BJ (cell line): Measurements from ENCODE around the gene KLHL29. TPM values are rescaled to one million over a fixed set of nuclear protein-coding genes. Genes with fewer than 3 reads are reported as not detected.

ENCODE experiments used
- CTCF ChIA-PET: fragments of 350-600 bp; formaldehyde crosslinking; extraction: SDS; loops from one replicate; lab custom pipeline; 2021; ENCODE audit warnings: antibody characterized with exemption, inconsistent platforms; lab: Yijun Ruan, JAX
- POLR2A ChIA-PET: fragments of 300-600 bp; sonication (Branson Sonifier 250); formaldehyde crosslinking; extraction: SDS; loops from one replicate; lab custom pipeline; 2021; ENCODE audit warnings: antibody characterized with exemption; lab: Charles Lee
- DNase-seq: peaks from one replicate; pipeline ENCODE4 v3.0.0-alpha.2; 2011; ENCODE audit warnings: low read depth
- H3K27me3 ChIP-seq: 2 replicates; pipeline ENCODE4 v1.6.0; 2011; ENCODE audit warnings: low read length; ENCODE audit not compliant: control insufficient read depth, insufficient read depth
- H3K36me3 ChIP-seq: 2 replicates; pipeline ENCODE4 v1.5.1; 2011; ENCODE audit warnings: low read length; ENCODE audit not compliant: control insufficient read depth, insufficient read depth
- H3K4me3 ChIP-seq: 2 replicates; pipeline ENCODE4 v1.5.1; 2011; ENCODE audit warnings: low read depth, mild to moderate bottlenecking, control low read depth, low read length
- polyA plus RNA-seq: library from polyadenylated mRNA; depleted of rRNA; stranded (reverse); fragments of >200 nt; gene quantifications from 2 replicates; pipeline ENCODE4 v1.2.3, GENCODE V29; 2011
- TF ChIP-seq, protein P1 (sequence below): IDR thresholded peaks from 2 replicates; pipeline ENCODE4 v1.5.1; 2011; ENCODE audit warnings: low read depth, mild to moderate bottlenecking, control low read depth, inconsistent platforms, low read length, moderate library complexity; ENCODE audit not compliant: insufficient read depth

The KLHL29 gene
- polyA plus RNA-seq, 1 experiment: 10.0 TPM

DNA sequence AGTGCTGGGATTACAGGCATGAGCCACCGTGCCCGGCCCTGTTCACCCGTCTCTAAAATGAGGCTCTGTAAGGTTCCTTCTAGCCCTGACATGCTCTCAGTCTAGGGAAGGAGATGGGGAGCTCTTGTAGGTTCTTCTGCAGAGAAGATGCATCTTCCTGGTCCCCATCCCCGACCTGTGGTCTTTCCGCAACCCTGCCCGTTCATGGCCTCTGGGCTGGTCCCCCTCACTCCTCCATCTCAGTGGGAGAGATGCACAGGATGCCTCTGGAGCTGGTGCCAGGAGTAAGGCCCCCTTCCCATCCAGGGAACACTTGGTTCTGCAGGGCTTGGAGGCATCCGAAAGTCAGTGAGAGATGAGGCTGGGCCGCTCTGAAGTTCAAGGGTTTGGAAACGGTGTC lies 212.7 kb downstream of the KLHL29 start:
- CTCF ChIA-PET: no interaction called here
- TF ChIP-seq, protein P1, sequence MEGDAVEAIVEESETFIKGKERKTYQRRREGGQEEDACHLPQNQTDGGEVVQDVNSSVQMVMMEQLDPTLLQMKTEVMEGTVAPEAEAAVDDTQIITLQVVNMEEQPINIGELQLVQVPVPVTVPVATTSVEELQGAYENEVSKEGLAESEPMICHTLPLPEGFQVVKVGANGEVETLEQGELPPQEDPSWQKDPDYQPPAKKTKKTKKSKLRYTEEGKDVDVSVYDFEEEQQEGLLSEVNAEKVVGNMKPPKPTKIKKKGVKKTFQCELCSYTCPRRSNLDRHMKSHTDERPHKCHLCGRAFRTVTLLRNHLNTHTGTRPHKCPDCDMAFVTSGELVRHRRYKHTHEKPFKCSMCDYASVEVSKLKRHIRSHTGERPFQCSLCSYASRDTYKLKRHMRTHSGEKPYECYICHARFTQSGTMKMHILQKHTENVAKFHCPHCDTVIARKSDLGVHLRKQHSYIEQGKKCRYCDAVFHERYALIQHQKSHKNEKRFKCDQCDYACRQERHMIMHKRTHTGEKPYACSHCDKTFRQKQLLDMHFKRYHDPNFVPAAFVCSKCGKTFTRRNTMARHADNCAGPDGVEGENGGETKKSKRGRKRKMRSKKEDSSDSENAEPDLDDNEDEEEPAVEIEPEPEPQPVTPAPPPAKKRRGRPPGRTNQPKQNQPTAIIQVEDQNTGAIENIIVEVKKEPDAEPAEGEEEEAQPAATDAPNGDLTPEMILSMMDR: no peak
- DNase-seq: no peak
- Histone ChIP-seq H3K4me3 (no peak overlapping the region), H3K36me3 (peaks cover 1% of the 10 kb centered on the region; the same call in 1 of the 2 replicates), H3K27me3 (no peaks in the 10 kb centered on the region)
- POLR2A ChIA-PET: no interaction called here

- Histone ChIP-seq H3K4me3 (no peak overlapping the region), H3K27me3 (no peaks in the 10 kb centered on the region), H3K36me3 (peaks cover 1% of the 10 kb centered on the region; the same call in 1 of the 2 replicates)
- DNase-seq: no peak
- ChIA-PET POLR2A (no interaction called here), CTCF (interaction anchor here (0.7 to 1.8 kb wide), 2 partner anchors 19 kb away, joined by 3 to 6 read pairs; no protein-coding TSS in a partner anchor)
- TF ChIP-seq, protein P1: no peak
Measured at GRCh38 chr2:23599006-23599405, 214.0 kb downstream of the KLHL29 start.

DNA sequence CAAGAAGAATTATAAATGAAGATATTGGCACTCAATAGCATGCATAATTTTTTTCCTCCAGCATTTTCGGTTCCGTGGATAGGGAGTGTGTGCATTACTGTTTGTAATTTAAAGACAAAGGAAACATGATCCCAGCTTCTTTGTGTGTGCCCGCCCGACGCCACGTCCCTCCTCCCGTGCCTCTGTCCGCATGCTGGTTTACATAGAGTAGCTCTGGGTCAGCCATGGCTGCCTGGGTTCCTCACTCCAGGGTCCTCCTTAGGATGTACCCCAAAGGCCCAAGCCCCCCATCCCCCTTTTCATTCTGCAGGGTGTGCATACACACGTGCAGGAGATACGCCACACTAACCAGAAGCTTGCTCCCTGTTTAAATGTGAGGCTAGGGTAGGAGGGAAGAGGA lies 214.7 kb downstream of the KLHL29 start:
- no peak for DNase-seq
- TF ChIP-seq, protein P1: no peak
- Histone ChIP-seq H3K36me3 (peaks cover 1% of the 10 kb centered on the region; the same call in 1 of the 2 replicates), H3K4me3 (no peak overlapping the region), H3K27me3 (no peaks in the 10 kb centered on the region)
- ChIA-PET POLR2A (no interaction called here), CTCF (interaction anchor here (1.8 kb wide), 1 partner anchor 18 kb away, joined by 6 read pairs; no protein-coding TSS in a partner anchor)

GRCh38 chr2:23600346-23600745 lies 215.4 kb downstream of the KLHL29 start:
- Histone ChIP-seq H3K27me3 (no peaks in the 10 kb centered on the region), H3K36me3 (peaks cover 1% of the 10 kb centered on the region; the same call in 1 of the 2 replicates), H3K4me3 (no peak overlapping the region)
- TF ChIP-seq, protein P1: no peak
- no peak for DNase-seq
- ChIA-PET POLR2A (no interaction called here), CTCF (interaction anchor here (1.8 kb wide), 1 partner anchor 17 kb away, joined by 6 read pairs; no protein-coding TSS in a partner anchor)

DNA sequence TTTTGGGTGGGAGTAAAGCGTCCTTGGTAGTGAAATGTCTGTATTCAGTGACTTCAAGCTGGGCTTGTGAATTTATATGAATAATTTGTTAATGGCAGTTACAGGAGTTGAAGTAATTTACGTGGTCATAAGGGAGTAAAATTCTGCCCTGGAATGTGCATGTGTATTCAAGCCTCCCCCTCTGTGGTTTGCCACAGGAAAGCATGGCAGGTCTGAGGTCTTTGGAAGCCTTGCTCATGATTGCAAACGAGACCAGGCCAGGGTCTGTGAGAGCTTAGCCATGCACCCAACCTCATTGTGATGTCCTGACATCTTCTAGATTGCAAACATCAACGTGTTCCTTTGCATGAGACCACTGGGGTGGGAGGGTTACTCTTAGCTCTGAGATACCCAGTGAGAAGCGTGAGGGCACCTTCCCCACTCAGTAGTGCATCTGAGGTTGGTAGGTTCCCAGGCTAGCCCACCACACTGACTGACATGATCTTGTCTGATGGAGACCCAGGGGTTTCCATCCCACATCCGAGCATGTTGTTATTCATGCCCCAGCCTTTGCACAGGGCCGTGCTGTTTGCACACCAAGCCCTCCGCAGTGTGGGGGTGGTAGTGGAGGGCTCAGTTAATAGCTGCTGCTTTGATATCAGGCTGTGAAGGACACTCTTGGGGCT lies 216.5 kb downstream of the KLHL29 start:
- DNase-seq: no peak
- Histone ChIP-seq H3K27me3 (no peaks in the 10 kb centered on the region), H3K36me3 (peaks cover 1% of the 10 kb centered on the region; the same call in 1 of the 2 replicates), H3K4me3 (no peak overlapping the region)
- POLR2A ChIA-PET: no interaction called here
- CTCF ChIA-PET: no interaction called here
- TF ChIP-seq, protein P1: no peak
